Measurements from ENCODE around the gene MMP10.
"Not testable (repeated sequence)": the region's sequence is repeated elsewhere in the genome, so short reads cannot be mapped to it uniquely, and the experiment has no call there.

MMP10 gene

DNA sequence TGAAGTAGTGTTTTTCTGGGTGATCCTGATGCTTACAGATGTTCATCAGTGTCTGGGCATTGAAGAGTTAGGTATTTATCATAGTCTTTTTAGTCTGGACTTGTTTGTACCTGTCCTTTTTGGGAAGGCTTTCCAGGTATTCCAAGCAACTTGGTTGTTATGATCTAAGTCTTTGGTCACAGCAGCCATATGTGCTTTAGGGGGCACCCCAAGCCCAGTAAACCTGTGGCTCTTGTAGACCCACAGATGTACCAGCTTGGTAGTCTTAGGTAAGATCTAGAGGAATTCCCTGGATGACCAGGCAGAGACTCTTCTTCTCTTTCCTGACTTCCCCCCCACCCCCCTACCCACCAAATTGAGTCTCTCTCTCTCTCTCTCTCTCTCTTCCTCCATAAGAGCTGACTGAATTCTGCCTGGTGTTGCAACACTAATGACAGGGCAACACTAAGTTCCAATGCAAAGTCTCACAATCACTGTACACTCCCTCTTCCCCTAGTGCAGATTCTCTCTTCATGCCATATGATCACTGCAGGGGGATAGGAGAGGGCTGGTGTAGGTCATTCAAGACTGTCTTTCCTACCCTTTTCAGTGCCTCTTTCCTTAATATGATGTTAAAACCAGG, 31.2 kb downstream of the MMP10 start:
- H3K27me3 ChIP-seq (ENCODE audit: control insufficient read depth, insufficient read depth, low read length) = no peaks in the 10 kb centered on the region
- H3K4me3 ChIP-seq (ENCODE audit: low read depth, low read length) = no peak overlapping the region
- no peaks in the 10 kb centered on the region for H3K36me3 ChIP-seq (ENCODE audit: control insufficient read depth, insufficient read depth, low read length)
- no peaks in the 10 kb centered on the region for H3K9me3 ChIP-seq (ENCODE audit: control insufficient read depth, insufficient read depth, low read length)
- peaks cover 9% of the 10 kb centered on the region for H3K4me1 ChIP-seq (ENCODE audit: control insufficient read depth, insufficient read depth, low read length)
- no peak overlapping the region for H3K9ac ChIP-seq (ENCODE audit: low read depth, low read length)

DNA sequence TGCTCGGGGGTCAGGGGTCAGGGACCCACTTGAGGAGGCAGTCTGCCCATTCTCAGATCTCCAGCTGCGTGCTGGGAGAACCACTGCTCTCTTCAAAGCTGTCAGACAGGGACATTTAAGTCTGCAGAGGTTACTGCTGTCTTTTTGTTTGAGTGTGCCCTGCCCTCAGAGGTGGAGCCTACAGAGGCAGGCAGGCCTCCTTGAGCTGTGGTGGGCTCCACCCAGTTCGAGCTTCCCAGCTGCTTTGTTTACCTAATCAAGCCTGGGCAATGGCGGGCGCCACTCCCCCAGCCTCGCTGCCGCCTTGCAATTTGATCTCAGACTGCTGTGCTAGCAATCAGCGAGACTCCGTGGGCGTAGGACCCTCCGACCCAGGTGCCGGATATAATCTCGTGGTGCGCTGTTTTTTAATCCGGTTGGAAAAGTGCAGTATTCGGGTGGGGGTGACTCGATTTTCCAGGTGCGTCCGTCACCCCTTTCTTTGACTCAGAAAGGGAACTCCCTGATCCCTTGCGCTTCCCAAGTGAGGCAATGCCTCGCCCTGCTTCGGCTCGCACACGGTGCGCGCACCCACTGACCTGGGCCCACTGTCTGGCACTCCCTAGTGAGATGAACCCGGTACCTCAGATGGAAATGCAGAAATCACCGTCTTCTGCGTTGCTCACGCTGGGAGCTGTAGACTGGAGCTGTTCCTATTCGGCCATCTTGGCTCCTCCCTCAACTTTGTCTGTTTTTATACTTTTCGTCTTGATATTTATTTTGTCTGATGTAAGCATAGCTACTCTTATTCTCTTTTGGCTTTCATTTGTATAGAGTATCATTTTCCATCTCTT, 33.5 kb downstream of the MMP10 start:
- not testable (repeated sequence) for H3K27me3 ChIP-seq (ENCODE audit: control insufficient read depth, insufficient read depth, low read length); H3K4me1 ChIP-seq (ENCODE audit: control insufficient read depth, insufficient read depth, low read length); H3K9me3 ChIP-seq (ENCODE audit: control insufficient read depth, insufficient read depth, low read length); H3K36me3 ChIP-seq (ENCODE audit: control insufficient read depth, insufficient read depth, low read length)
- Histone ChIP-seq H3K9ac (ENCODE audit: low read depth, low read length) (peak overlapping the region; percentile 70), H3K4me3 (ENCODE audit: low read depth, low read length) (peak overlapping the region; percentile 31)

DNA sequence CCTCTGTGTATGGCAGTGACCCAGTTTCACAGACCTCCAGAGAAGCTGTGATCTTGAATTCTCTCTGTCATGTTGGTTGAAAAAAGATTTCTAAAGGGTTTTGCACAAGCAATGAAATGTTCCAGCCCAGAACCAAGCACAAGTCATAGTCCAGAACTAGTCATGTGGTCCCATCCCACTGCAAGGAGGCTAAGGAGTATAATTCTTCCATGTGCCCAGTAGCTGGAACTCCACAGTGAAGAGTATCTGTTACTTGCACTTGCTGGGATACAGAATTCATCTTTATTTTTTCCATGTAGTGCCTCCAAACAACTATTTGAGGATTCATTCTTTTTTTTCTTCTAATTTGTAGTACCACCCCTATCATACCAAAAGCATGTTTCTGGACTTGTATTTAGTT, 45.8 kb downstream of the MMP10 start:
- no peaks in the 10 kb centered on the region for H3K4me1 ChIP-seq (ENCODE audit: control insufficient read depth, insufficient read depth, low read length)
- no peak overlapping the region for H3K9ac ChIP-seq (ENCODE audit: low read depth, low read length)
- no peaks in the 10 kb centered on the region for H3K36me3 ChIP-seq (ENCODE audit: control insufficient read depth, insufficient read depth, low read length)
- no peak overlapping the region for H3K4me3 ChIP-seq (ENCODE audit: low read depth, low read length)
- no peaks in the 10 kb centered on the region for H3K27me3 ChIP-seq (ENCODE audit: control insufficient read depth, insufficient read depth, low read length)
- no peaks in the 10 kb centered on the region for H3K9me3 ChIP-seq (ENCODE audit: control insufficient read depth, insufficient read depth, low read length)

DNA sequence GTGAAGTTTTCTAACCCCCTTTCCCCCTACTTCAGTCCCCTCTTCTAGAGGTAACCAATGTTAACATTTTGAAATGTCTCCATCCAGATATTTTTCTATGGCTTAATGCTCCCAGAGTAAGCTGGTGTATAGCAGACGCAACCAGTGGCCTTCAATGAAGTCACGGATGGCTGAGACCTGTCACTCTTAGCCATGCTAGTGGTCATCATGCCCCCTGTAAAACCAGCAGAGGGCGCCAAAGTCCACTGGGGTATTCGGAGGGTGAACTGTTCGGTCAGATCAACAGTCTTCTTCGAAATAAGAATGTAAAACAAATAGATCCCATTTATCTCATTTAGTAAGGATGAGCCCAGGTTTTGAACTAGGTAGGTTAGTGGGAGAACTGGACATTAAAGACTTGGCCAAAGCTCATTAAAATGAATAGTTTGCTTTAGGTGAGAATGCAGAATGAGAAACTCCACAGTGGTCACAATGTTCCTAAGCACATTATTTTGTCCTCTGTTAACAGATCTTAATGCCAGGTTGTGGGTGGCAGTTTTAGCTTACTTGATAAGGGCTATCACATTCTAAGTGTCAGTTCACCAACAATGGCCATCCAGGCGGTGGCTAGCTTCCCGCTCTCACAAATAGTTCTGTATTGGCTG, 47.1 kb downstream of the MMP10 start:
- H3K27me3 ChIP-seq (ENCODE audit: control insufficient read depth, insufficient read depth, low read length) = no peaks in the 10 kb centered on the region

DNA sequence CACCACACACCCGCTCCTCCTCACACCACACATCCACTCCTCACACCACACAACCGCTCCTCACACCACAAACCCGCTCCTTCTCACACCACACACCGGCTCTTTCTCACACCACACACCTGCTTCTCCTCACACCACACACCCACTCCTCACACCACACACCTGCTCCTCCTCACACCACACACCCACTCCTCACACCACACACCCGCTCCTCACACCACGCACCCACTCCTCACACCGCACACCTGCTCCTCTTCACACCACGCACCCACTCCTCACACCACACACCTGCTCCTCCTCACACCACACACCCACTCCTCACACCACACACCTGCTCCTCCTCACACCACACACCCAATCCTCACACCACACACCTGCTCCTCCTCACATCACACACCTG, 49.5 kb downstream of the MMP10 start:
- H3K27me3 ChIP-seq (ENCODE audit: control insufficient read depth, insufficient read depth, low read length); H3K4me1 ChIP-seq (ENCODE audit: control insufficient read depth, insufficient read depth, low read length); H3K36me3 ChIP-seq (ENCODE audit: control insufficient read depth, insufficient read depth, low read length): not testable (repeated sequence)

More for the DNA sequence above, 47.1 kb downstream of the MMP10 start:
- no peak overlapping the region for H3K4me3 ChIP-seq (ENCODE audit: low read depth, low read length)
- H3K4me1 ChIP-seq (ENCODE audit: control insufficient read depth, insufficient read depth, low read length) = no peaks in the 10 kb centered on the region
- H3K36me3 ChIP-seq (ENCODE audit: control insufficient read depth, insufficient read depth, low read length) = no peaks in the 10 kb centered on the region
- H3K9me3 ChIP-seq (ENCODE audit: control insufficient read depth, insufficient read depth, low read length) = no peaks in the 10 kb centered on the region
- H3K9ac ChIP-seq (ENCODE audit: low read depth, low read length) = no peak overlapping the region

DNA sequence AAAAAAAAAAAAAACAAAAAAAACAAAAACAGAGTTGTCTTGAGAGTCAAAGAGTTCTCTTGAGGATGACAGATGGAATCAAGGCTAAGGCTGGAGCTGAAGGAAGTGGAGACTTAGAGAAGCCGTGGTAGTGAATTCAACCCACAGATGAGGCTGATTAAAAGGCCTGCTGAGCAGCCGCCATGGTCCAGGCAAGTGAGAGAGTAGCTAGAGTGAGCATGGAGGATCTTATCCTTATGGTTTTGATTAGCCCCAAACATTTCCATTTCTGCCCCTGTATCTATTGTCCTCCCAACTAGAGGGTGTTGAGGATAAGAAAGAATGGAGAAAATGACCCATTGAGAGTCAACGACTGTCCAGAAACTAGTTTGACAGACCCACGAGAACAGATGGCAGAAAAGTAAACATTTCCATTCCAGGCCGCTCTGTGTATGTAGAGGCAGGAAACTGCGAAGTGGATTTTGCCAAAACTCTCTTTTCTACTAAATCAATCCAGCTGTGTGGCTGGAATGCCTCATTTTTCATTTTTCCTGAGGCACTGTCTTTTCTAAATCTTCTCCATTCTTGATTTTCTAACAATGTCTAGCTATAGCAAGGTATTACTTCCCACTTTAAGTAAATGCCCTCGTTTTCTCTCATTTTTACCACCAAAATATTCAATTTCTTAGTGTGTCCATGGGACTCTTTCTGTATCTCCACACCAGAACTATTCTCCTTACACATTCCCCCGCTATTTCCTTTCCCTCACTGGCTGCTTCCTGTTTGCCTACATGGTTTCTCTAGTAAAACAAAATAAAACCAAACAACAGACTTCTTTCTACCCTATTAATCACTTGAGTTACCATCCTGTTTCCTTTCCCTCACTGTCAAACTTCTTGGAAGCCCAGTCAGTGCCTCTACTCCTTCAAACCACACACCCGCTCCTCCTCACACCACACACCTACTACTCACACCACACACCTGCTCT, 50.3 kb downstream of the MMP10 start:
- no peak overlapping the region for H3K4me3 ChIP-seq (ENCODE audit: low read depth, low read length)
- no peak overlapping the region for H3K9ac ChIP-seq (ENCODE audit: low read depth, low read length)
- H3K9me3 ChIP-seq (ENCODE audit: control insufficient read depth, insufficient read depth, low read length) = no peaks in the 10 kb centered on the region
- no peaks in the 10 kb centered on the region for H3K4me1 ChIP-seq (ENCODE audit: control insufficient read depth, insufficient read depth, low read length)
- H3K36me3 ChIP-seq (ENCODE audit: control insufficient read depth, insufficient read depth, low read length) = no peaks in the 10 kb centered on the region
- H3K27me3 ChIP-seq (ENCODE audit: control insufficient read depth, insufficient read depth, low read length) = no peaks in the 10 kb centered on the region

More for the DNA sequence above, 49.5 kb downstream of the MMP10 start:
- H3K9me3 ChIP-seq (ENCODE audit: control insufficient read depth, insufficient read depth, low read length); H3K9ac ChIP-seq (ENCODE audit: low read depth, low read length); H3K4me3 ChIP-seq (ENCODE audit: low read depth, low read length): not testable (repeated sequence)

DNA sequence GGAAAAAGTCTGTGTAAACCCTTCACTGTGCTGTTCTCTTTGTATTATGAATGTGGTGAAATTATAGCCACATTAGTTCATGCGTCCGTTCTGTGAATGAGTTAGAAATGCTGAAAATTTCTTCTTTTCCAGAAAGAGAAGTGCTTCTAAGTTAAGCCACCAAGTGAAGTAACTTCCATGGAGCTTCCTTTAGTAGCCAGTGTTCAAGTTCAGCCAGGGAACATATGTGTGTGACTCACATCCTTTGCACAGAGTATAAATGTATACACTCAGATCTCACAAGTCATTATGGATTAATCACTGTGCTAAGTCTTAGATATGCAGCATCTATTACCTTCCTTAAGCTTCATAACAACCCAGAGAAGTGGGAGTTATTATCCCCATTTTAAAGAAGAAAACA, 52.5 kb downstream of the MMP10 start:
- Histone ChIP-seq H3K27me3 (ENCODE audit: control insufficient read depth, insufficient read depth, low read length) (no peaks in the 10 kb centered on the region), H3K4me1 (ENCODE audit: control insufficient read depth, insufficient read depth, low read length) (no peaks in the 10 kb centered on the region), H3K4me3 (ENCODE audit: low read depth, low read length) (no peak overlapping the region), H3K9me3 (ENCODE audit: control insufficient read depth, insufficient read depth, low read length) (no peaks in the 10 kb centered on the region), H3K9ac (ENCODE audit: low read depth, low read length) (no peak overlapping the region), H3K36me3 (ENCODE audit: control insufficient read depth, insufficient read depth, low read length) (no peaks in the 10 kb centered on the region)

DNA sequence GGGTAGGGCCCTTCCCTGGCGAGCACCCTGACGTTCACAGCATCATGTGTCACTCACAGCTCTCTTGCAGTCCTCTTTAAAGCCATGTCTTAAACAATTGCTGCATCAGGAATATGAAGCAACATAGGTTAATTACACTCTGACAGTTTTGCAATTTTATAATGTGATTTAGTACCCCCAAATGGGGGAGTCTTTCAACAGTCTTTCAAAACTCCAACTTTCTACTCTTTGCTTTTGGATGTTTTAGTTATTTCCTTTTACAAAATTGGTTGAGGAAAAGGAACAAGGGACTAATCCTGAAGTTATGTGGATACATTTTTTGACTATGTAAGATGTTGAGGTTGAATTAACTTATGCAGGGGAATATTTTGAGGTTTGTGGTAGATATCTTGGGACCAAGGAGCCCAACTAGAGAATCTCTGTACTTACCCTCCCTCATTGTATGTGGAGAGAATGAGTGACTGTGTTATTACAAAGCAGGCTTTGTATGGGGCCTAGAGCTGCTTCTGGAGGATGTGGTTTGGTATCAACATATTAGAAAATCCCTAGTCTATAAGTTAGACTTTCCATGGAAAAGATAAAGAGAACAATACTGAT, 55.4 kb downstream of the MMP10 start, which contains the start of gene MMP8:
MMP8 (minus strand) TSS at position 51 of the 597 bp plus-strand sequence. CDS start 99 bp downstream, outside the sequence.
- H3K36me3 ChIP-seq (ENCODE audit: control insufficient read depth, insufficient read depth, low read length) = no peaks in the 10 kb centered on the region
- no peak within 1 kb of the TSS for H3K4me3 ChIP-seq (ENCODE audit: low read depth, low read length)
- no peaks in the 10 kb centered on the region for H3K4me1 ChIP-seq (ENCODE audit: control insufficient read depth, insufficient read depth, low read length)
- H3K27me3 ChIP-seq (ENCODE audit: control insufficient read depth, insufficient read depth, low read length) = no peaks in the 10 kb centered on the region
- no peaks in the 10 kb centered on the region for H3K9me3 ChIP-seq (ENCODE audit: control insufficient read depth, insufficient read depth, low read length)
- H3K9ac ChIP-seq (ENCODE audit: low read depth, low read length) = no peak within 1 kb of the TSS

DNA sequence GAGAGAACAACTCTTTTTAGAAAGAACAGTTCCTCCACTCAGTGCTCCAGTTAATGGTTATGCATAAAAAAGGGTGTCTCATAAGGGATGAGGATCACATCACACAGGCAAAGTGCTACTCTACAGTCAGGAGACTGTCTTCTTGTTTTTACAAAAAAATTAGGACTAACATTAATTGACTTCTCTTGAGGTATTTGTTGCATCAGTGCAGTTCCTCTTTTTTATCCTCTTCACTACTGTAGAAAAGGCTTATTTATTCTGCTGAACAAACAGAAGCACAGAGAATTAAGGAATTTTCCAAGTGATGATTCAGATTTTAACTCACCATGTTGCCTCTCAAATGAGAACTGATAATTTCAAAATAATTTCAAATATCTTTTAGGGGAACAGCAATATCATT, 57.6 kb downstream of the MMP10 start:
- Histone ChIP-seq H3K9me3 (ENCODE audit: control insufficient read depth, insufficient read depth, low read length) (no peaks in the 10 kb centered on the region), H3K36me3 (ENCODE audit: control insufficient read depth, insufficient read depth, low read length) (no peaks in the 10 kb centered on the region), H3K27me3 (ENCODE audit: control insufficient read depth, insufficient read depth, low read length) (no peaks in the 10 kb centered on the region), H3K9ac (ENCODE audit: low read depth, low read length) (no peak overlapping the region), H3K4me1 (ENCODE audit: control insufficient read depth, insufficient read depth, low read length) (no peaks in the 10 kb centered on the region), H3K4me3 (ENCODE audit: low read depth, low read length) (no peak overlapping the region)

Data from iPS-15b (cell line).